ENCODE measurements around the gene LONRF3.

Gene LONRF3

DNA sequence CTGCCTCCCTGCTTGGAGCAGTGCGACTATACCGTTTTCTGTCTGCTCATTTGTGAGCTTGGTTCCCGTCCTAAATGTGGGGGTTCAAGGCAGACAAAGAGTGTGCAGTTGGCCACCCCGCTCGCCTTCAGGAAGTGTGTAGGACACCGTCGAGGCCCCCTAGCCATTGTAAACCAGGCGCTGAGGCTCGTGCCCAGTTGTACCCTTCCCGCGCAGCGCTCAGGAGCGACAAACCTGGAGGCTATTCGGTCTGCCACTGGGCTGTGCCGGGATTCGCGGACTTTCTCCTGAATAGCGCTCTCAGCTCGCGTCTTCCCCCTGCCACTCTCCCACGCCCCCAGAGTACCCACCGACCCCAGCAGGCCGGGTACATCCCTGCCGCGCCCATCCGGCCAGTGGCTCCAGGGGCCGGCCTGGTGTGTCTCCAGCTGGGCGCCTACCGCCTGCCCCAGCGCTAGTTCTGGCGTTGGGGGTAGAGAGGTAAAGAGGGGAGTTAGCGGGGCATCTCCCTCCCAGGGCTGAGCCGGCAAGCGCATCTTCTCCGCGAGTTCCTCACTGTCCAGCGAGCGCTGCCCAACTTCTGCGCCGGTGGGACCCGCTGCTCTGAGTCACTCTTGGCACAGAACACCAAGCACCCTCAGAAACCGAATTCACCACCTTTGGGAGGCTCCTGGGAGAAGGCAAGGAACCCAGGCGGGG is 880 bp upstream of the LONRF3 start:
- H3K4me3 ChIP-seq (ENCODE audit: low read length): no peak overlapping the region
- no peak for TF ChIP-seq CTCF (IDR thresholded peaks at IDR 0.05; ENCODE audit: insufficient read depth, low read depth, low read length, missing control alignments)
- DNase-seq (ENCODE audit: low read depth): no peak

DNA sequence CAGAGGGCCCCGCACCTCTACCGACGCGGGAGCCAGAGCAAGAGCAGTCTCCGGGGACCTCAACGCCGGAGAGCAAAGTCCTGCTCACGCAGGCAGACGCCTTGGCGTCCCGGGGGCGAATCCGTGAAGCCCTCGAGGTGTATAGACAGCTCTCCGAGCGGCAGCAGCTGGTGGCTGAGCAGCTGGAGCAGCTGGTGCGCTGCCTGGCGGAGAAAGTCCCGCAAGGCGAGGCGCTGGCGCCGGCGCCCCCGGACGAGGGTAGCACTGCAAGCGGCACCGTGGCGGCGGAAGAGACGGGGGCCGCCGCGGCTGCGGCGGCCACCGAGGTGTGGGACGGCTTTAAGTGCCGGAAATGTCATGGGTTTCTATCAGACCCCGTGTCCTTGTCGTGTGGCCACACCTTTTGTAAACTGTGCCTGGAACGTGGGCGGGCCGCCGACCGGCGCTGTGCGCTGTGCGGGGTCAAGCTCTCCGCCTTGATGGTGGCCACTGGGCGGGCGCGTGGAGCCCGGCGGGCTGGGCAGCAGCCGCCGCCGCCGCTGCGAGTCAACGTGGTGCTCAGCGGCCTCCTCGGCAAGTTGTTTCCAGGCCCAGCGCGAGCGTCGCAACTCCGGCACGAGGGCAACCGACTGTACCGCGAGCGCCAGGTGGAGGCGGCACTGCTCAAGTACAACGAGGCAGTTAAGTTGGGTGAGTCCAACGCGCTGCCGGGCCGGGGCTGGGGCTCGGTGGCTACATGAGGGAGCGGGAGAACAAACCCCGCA is 672 bp downstream of the LONRF3 start:
- no peak overlapping the region for H3K4me3 ChIP-seq (ENCODE audit: low read length)
- no peak for TF ChIP-seq CTCF (IDR thresholded peaks at IDR 0.05; ENCODE audit: insufficient read depth, low read depth, low read length, missing control alignments)
- DNase-seq (ENCODE audit: low read depth): peak; percentile 23

DNA sequence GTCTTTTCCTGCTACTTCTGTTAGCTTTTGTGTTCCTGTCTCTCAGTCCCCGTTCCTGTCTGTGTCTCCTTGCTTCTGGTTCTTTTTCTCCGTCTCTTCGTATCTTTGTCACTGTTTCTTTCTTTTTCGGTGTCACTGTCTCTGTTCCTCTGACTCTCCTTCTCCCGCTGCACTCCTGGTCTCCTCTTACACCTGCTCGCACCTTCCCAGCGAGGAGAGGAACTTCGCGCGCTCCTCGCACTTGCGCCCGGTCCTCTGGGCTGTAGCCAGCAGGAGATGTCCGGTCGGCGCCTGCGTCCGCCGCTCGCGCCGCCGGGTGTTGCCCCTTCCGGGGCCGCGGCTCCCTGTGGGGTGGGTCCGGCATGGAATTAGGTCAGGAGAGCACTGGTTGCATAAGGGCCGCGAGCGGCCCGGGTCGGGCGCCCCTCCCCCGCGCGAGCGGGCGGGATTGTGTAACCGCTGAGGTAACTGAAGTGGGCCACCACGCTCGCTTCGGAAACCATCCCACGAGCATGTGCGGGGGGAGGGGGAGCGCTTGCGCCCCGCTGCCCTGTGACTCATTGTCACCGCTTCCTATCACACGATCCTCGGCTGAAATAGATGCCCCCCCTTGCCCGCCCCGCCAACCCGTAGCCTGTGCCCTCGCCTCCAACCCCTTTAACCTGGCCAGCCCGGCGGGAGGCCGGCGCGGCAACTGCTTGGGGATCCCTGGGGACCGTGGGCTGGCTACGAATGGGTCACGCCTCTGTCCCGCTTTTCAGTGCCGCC is 1.6 kb downstream of the LONRF3 start:
- no peak for TF ChIP-seq CTCF (IDR thresholded peaks at IDR 0.05; ENCODE audit: insufficient read depth, low read depth, low read length, missing control alignments)
- DNase-seq (ENCODE audit: low read depth): no peak
- H3K4me3 ChIP-seq (ENCODE audit: low read length): peak overlapping the region; percentile 11

- no peak for TF ChIP-seq CTCF (IDR thresholded peaks at IDR 0.05; ENCODE audit: insufficient read depth, low read depth, low read length, missing control alignments)
- DNase-seq (ENCODE audit: low read depth): peak; percentile 17
- no peak overlapping the region for H3K4me3 ChIP-seq (ENCODE audit: low read length)
Measured at GRCh38 chrX:118976599-118977340, 2.4 kb downstream of the LONRF3 start.

GRCh38 chrX:118977424-118977823 is 3.0 kb downstream of the LONRF3 start:
- no peak for DNase-seq (ENCODE audit: low read depth)
- H3K4me3 ChIP-seq (ENCODE audit: low read length): no peak overlapping the region
- no peak for TF ChIP-seq CTCF (IDR thresholded peaks at IDR 0.05; ENCODE audit: insufficient read depth, low read depth, low read length, missing control alignments)

GRCh38 chrX:118978451-118978850 is 4.0 kb downstream of the LONRF3 start:
- H3K4me3 ChIP-seq (ENCODE audit: low read length): no peak overlapping the region
- TF ChIP-seq CTCF (IDR thresholded peaks at IDR 0.05; ENCODE audit: insufficient read depth, low read depth, low read length, missing control alignments): no peak
- no peak for DNase-seq (ENCODE audit: low read depth)

Measured in epithelial cell of esophagus (primary cell).